OCI-LY1 (cell line): Measurements from ENCODE around the gene LIN7C.

ENCODE experiments used
- H2AFZ ChIP-seq: fragments of 200-600 bp; sonication (generic), shearing (Covaris generic); 2 replicates; pipeline ENCODE4 v1.6.0; 2014; ENCODE audit warnings: antibody characterized with exemption, mild to moderate bottlenecking, low read length
- H3F3A ChIP-seq: fragments of 200-600 bp; sonication (generic), shearing (Covaris generic); 2 replicates; pipeline ENCODE4 v1.6.0; 2014; ENCODE audit warnings: mild to moderate bottlenecking, antibody characterized with exemption, low read length, moderate library complexity; ENCODE audit not compliant: insufficient read depth
- H3K27ac ChIP-seq: fragments of 200-600 bp; sonication (generic); 2 replicates; pipeline ENCODE4 v1.5.1; 2014; ENCODE audit warnings: low read length, mixed run types, mild to moderate bottlenecking, low read depth; ENCODE audit not compliant: poor library complexity, severe bottlenecking
- H3K27me3 ChIP-seq: fragments of 200-600 bp; sonication (generic); 2 replicates; pipeline ENCODE4 v1.6.0; 2014; ENCODE audit warnings: antibody characterized with exemption, mild to moderate bottlenecking, low read length, moderate library complexity; ENCODE audit not compliant: insufficient read depth
- H3K36me3 ChIP-seq: fragments of 200-600 bp; sonication (generic); 2 replicates; pipeline ENCODE4 v1.6.1; 2014; ENCODE audit warnings: mild to moderate bottlenecking, antibody characterized with exemption, low read length, moderate library complexity, mixed read lengths; ENCODE audit not compliant: insufficient read depth
- H3K4me1 ChIP-seq: fragments of 200-600 bp; sonication (generic); 2 replicates; pipeline ENCODE4 v1.5.1; 2014; ENCODE audit warnings: mild to moderate bottlenecking, low read length, moderate library complexity; ENCODE audit not compliant: insufficient read depth, severe bottlenecking
- H3K4me2 ChIP-seq: fragments of 200-600 bp; sonication (generic), shearing (Covaris generic); 2 replicates; pipeline ENCODE4 v1.6.1; 2014; ENCODE audit warnings: low read length
- H3K4me3 ChIP-seq: fragments of 200-600 bp; sonication (generic); 2 replicates; pipeline ENCODE4 v1.5.1; 2014; ENCODE audit warnings: low read length, low read depth, mild to moderate bottlenecking, mixed read lengths; ENCODE audit not compliant: poor library complexity, severe bottlenecking
- H3K79me2 ChIP-seq: fragments of 200-600 bp; shearing (Covaris generic); 2 replicates; pipeline ENCODE4 v1.6.1; 2016; ENCODE audit warnings: mixed run types, low read length, mixed read lengths; ENCODE audit not compliant: insufficient read depth
- H3K9ac ChIP-seq: fragments of 200-600 bp; sonication (generic), shearing (Covaris generic); 2 replicates; pipeline ENCODE4 v1.6.1; 2014; ENCODE audit warnings: mild to moderate bottlenecking, low read length, mixed read lengths
- H3K9me2 ChIP-seq: fragments of 200-600 bp; sonication (generic), shearing (Covaris generic); 2 replicates; pipeline ENCODE4 v1.6.1; 2014; ENCODE audit warnings: low read depth, mild to moderate bottlenecking, low read length, mixed read lengths
- H3K9me3 ChIP-seq: fragments of 200-600 bp; shearing (Covaris generic); 2 replicates; pipeline ENCODE4 v1.6.1; 2014; ENCODE audit warnings: low read length, mixed read lengths
- H4K20me1 ChIP-seq: fragments of 200-600 bp; sonication (generic), shearing (Covaris generic); 2 replicates; pipeline ENCODE4 v1.6.0; 2016; ENCODE audit warnings: mild to moderate bottlenecking, low read length; ENCODE audit not compliant: insufficient read depth
- EZH2 ChIP-seq: fragments of 200-600 bp; sonication (generic), shearing (Covaris generic); IDR thresholded peaks from 2 replicates; pipeline ENCODE4 v1.8.0; 2017; ENCODE audit warnings: borderline replicate concordance, mixed run types, mild to moderate bottlenecking, antibody characterized with exemption, low read length, moderate library complexity, mixed read lengths
- TF ChIP-seq, protein P1 (sequence below): fragments of 200-600 bp; sonication (generic), shearing (Covaris generic); IDR thresholded peaks from 2 replicates; pipeline ENCODE4 v1.5.1; 2017; ENCODE audit warnings: mild to moderate bottlenecking, antibody characterized with exemption, low read length, moderate library complexity, mixed read lengths

Gene LIN7C

DNA sequence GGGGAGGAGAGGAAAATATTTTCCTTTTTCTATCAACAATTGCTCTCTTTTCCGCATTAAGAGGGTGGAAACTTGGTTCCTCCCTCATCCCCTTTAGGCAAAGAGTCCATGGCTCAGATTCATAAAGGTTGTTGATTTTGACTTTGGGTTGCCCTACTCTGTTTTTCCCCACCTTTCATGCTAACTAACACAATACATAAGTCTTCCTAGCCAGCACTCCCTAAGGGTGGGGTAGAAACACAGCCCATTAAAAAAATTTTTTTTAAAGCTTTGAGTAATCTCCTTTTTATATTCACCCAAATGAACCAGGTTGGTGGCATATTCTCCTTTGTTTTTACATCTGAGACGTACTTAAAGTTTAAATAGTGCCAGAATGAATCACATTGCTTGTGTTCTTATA is 20.0 kb upstream of the LIN7C start:
- Histone ChIP-seq H2AFZ (no peak overlapping the region), H3K9me2 (no peaks in the 10 kb centered on the region), H3K4me3 (no peak overlapping the region), H3K79me2 (no peaks in the 10 kb centered on the region), H3K27me3 (no peaks in the 10 kb centered on the region), H4K20me1 (no peaks in the 10 kb centered on the region), H3K4me1 (no peaks in the 10 kb centered on the region), H3K4me2 (no peak overlapping the region), H3K9me3 (no peaks in the 10 kb centered on the region), H3F3A (no peaks in the 10 kb centered on the region), H3K36me3 (no peaks in the 10 kb centered on the region), H3K9ac (no peak overlapping the region), H3K27ac (no peak overlapping the region)
- TF ChIP-seq, protein P1, sequence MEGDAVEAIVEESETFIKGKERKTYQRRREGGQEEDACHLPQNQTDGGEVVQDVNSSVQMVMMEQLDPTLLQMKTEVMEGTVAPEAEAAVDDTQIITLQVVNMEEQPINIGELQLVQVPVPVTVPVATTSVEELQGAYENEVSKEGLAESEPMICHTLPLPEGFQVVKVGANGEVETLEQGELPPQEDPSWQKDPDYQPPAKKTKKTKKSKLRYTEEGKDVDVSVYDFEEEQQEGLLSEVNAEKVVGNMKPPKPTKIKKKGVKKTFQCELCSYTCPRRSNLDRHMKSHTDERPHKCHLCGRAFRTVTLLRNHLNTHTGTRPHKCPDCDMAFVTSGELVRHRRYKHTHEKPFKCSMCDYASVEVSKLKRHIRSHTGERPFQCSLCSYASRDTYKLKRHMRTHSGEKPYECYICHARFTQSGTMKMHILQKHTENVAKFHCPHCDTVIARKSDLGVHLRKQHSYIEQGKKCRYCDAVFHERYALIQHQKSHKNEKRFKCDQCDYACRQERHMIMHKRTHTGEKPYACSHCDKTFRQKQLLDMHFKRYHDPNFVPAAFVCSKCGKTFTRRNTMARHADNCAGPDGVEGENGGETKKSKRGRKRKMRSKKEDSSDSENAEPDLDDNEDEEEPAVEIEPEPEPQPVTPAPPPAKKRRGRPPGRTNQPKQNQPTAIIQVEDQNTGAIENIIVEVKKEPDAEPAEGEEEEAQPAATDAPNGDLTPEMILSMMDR: no peak
- TF ChIP-seq EZH2: no peak

DNA sequence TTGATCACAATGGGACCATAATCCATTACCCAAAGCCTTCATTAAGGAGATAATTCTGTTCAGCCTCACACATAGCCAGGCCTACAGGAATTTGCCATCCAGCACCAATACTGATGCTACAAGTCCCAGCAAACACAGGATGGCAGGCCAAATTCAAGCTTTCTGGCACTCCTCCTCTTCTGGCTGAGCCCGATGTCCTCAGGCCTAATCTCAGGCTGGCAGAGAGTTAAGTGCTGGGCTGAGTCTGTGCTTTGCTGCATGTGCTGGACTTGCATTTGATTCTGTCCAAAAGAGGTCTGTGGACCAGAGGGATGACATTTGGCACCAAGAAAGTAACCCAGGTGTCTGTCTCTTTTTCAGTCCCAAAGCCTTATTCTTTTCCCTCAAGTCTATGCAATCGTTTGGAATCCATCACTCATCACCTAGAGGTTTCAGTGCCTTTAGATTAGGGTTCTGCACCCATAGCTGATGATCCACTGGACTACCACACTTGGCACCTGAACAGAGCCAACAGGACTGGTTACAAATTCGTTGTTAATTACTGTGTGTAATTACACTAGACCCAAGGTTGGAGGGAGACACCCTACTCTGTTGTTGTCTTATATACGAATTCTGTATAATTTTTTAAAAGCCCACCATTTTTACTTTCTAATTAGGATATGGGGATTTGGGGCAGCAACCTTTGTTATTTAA is 19.4 kb upstream of the LIN7C start:
- no peak overlapping the region for H3K9ac ChIP-seq
- no peaks in the 10 kb centered on the region for H3K27me3 ChIP-seq
- no peaks in the 10 kb centered on the region for H3K4me1 ChIP-seq
- H3K9me3 ChIP-seq: no peaks in the 10 kb centered on the region
- H3K79me2 ChIP-seq: no peaks in the 10 kb centered on the region
- H4K20me1 ChIP-seq: no peaks in the 10 kb centered on the region
- TF ChIP-seq EZH2: no peak
- TF ChIP-seq, protein P1: no peak
- H3K27ac ChIP-seq: no peak overlapping the region
- H3K4me3 ChIP-seq: no peak overlapping the region
- H3K4me2 ChIP-seq: no peak overlapping the region
- no peaks in the 10 kb centered on the region for H3F3A ChIP-seq
- H3K9me2 ChIP-seq: no peaks in the 10 kb centered on the region
- no peaks in the 10 kb centered on the region for H3K36me3 ChIP-seq
- no peak overlapping the region for H2AFZ ChIP-seq

DNA sequence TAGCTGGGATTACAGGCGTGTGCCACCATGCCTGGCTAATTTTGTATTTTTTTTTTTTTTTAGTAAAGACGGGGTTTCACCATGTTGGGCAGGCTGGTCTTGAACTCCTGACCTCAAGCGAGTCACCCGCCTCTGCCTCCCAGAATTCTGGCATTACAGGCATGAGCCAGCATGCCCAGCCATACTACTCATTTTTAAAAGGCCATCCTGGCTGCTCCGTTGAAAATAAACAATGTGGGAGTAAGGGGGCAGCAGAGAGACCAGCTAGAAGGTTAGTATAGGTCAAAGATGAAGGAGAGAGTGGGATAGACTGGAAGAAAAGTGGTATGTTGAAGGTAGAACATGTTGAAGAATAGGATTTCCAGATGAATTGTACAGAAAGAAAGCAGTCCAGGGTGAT is 17.6 kb upstream of the LIN7C start:
- no peak overlapping the region for H3K27ac ChIP-seq
- H3K9ac ChIP-seq: no peak overlapping the region
- no peaks in the 10 kb centered on the region for H3F3A ChIP-seq
- no peaks in the 10 kb centered on the region for H4K20me1 ChIP-seq
- no peaks in the 10 kb centered on the region for H3K9me2 ChIP-seq
- TF ChIP-seq EZH2: no peak
- TF ChIP-seq, protein P1: peak; percentile 15; the same call in 1 of the 2 replicates
- H3K4me2 ChIP-seq: no peak overlapping the region
- H3K36me3 ChIP-seq: no peaks in the 10 kb centered on the region
- no peaks in the 10 kb centered on the region for H3K4me1 ChIP-seq
- H3K79me2 ChIP-seq: no peaks in the 10 kb centered on the region
- no peaks in the 10 kb centered on the region for H3K9me3 ChIP-seq
- H3K4me3 ChIP-seq: no peak overlapping the region
- no peaks in the 10 kb centered on the region for H3K27me3 ChIP-seq
- H2AFZ ChIP-seq: no peak overlapping the region
